Hepatocyte (in vitro differentiated cells): ENCODE measurements around the gene SHOC1.

Experiments used
- CTCF ChIP-seq: fragments of 200-600 bp; sonication (generic); IDR thresholded peaks from 2 replicates; pipeline ENCODE4 v1.5.1; 2016; ENCODE audit warnings: antibody characterized with exemption, mild to moderate bottlenecking; ENCODE audit not compliant: poor library complexity
- EZH2 ChIP-seq: fragments of 200-600 bp; sonication (generic); IDR thresholded peaks from 2 replicates; pipeline ENCODE4 v1.6.1; 2016; ENCODE audit warnings: antibody characterized with exemption, mild to moderate bottlenecking, borderline replicate concordance

DNA sequence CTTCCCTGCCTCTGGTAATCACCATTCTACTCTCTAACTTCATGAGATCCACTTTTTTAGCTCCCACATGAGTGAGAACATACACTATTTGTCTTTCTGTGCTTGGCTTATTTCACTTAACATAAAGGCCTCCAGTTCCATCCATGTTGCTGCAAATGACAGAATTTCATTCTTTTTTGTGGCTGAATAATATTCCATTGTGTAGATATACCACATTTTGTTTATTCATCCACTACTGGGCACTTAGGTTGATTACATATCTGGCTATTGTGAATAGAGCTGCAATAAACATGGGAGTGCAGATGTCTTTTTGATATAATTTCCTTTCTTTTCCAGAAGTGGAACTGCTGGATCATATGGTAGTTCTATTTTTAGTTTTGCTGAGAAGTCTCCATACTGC is 28.7 kb downstream of the SHOC1 start:
- TF ChIP-seq CTCF (no peak), EZH2 (no peak)
